Kidney (tissue), 14 donors: ENCODE data around the gene SLC26A3. TPM values are rescaled to one million over a fixed set of nuclear protein-coding genes. Genes with fewer than 3 reads are reported as not detected.

ENCODE experiments used
- DNase-seq, 5 donors: peaks; one replicate each; pipeline ENCODE4 v3.0.0-alpha.2; 2013 to 2020
- FAIRE-seq: peaks from 2 replicates; lab custom pipeline; 2012; peaks lifted over from hg19 to GRCh38; lab: Jason Lieb, UNC
- H3K27ac ChIP-seq, 2 donors: one replicate each; pipeline ENCODE4 v1.7.0; 2013; ENCODE audit warnings: low read depth in 2 of 2, low read length in 2 of 2, inconsistent platforms in 1 of 2
- H3K27me3 ChIP-seq: one replicate; pipeline ENCODE4 v1.7.1; 2013; ENCODE audit warnings: low read length, inconsistent platforms; ENCODE audit not compliant: control insufficient read depth, insufficient read depth
- H3K36me3 ChIP-seq, 3 donors: one replicate each; pipeline versions ENCODE4 v1.7.0 to v1.7.1; 2013; ENCODE audit warnings: low read length in 3 of 3, control low read depth in 1 of 3, inconsistent platforms in 1 of 3; ENCODE audit not compliant: insufficient read depth in 3 of 3, control insufficient read depth in 2 of 3
- H3K4me1 ChIP-seq, 3 donors: one replicate each; pipeline versions ENCODE4 v1.7.0 to v1.7.1; 2013; ENCODE audit warnings: low read length in 3 of 3, inconsistent platforms in 1 of 3, low read depth in 1 of 3; ENCODE audit not compliant: control insufficient read depth in 2 of 3, insufficient read depth in 2 of 3
- H3K4me3 ChIP-seq, 3 donors: one replicate each; pipeline versions ENCODE4 v1.7.0 to v1.8.1; 2013; ENCODE audit warnings: low read length in 3 of 3, control low read depth in 1 of 3, inconsistent platforms in 1 of 3
- H3K9ac ChIP-seq, 3 donors: one replicate each; pipeline versions ENCODE4 v1.7.0 to v1.7.1; 2013; ENCODE audit warnings: low read length in 3 of 3, control low read depth in 1 of 3, inconsistent platforms in 1 of 3
- H3K9me3 ChIP-seq, 3 donors: one replicate each; pipeline versions ENCODE4 v1.7.0 to v1.7.1; 2013; ENCODE audit warnings: low read length in 3 of 3, control low read depth in 1 of 3, inconsistent platforms in 1 of 3; ENCODE audit not compliant: control insufficient read depth in 2 of 3, insufficient read depth in 1 of 3
- CTCF ChIP-seq: IDR thresholded peaks from 3 replicates; pipeline ENCODE4 v1.5.1; 2012; ENCODE audit warnings: mild to moderate bottlenecking, moderate library complexity, borderline replicate concordance; ENCODE audit not compliant: insufficient read depth; ENCODE audit errors: extremely low read depth
- intact Hi-C: fragments of 100-400 bp; cut with DNase I; formaldehyde crosslinking; loops from one replicate; pipeline ENCODE4 v1.11.1; 2022
- polyA plus RNA-seq: library from polyadenylated mRNA; stranded (reverse); fragments of 350-450 nt; fragmentation: Illumina TruSeq; extraction: RNeasy Lipid Tissue Mini Kit (QIAGEN cat#74804); gene quantifications from one replicate; pipeline ENCODE4 v1.2.3, GENCODE V29; 2014; ENCODE audit warnings: low read depth, low replicate concordance; ENCODE audit not compliant: insufficient read depth
- total RNA-seq: library from RNA; stranded (reverse); fragmentation: NEBNext Ultra II Directional; extraction: Animal tissue kit (Norgen Biotek cat#: 25700); gene quantifications from one replicate; pipeline ENCODE4 v1.2.1, GENCODE V29; 2021
- donor health status: control.
- donor health status: control.
- donor health status: control.
- donor health status: control.
- donor health status: control.
- donor health status: DM: yes; HTN: yes; CAD: no.
- donor health status: Normal renal cell carcinoma (clear cell type).

SLC26A3 gene
- total and polyA plus RNA-seq, 2 donors from 2014 or later: 0.25 to 0.32 TPM

- intact Hi-C loops: no loop called here
- no peaks in the 10 kb centered on the region for H3K27me3 ChIP-seq
- no peak overlapping the region for H3K27ac ChIP-seq
- DNase-seq (no peak), FAIRE-seq (no peak)
- H3K4me3 ChIP-seq: no peak overlapping the region
- H3K9ac ChIP-seq: no peak overlapping the region
- H3K4me1 ChIP-seq: no peaks in the 10 kb centered on the region
- no peaks in the 10 kb centered on the region for H3K36me3 ChIP-seq
- TF ChIP-seq CTCF: no peak
- no peaks in the 10 kb centered on the region for H3K9me3 ChIP-seq
These were observed 12.3 kb upstream of the SLC26A3 start for GRCh38 chr7:107815254-107815882.

- Histone ChIP-seq H3K4me3 (no peak overlapping the region), H3K9me3 (no peaks in the 10 kb centered on the region), H3K4me1 (no peaks in the 10 kb centered on the region), H3K27ac (no peak overlapping the region), H3K27me3 (no peaks in the 10 kb centered on the region), H3K9ac (no peak overlapping the region), H3K36me3 (no peaks in the 10 kb centered on the region)
- no peak for FAIRE-seq
- TF ChIP-seq CTCF: no peak
- intact Hi-C loops: no loop called here
- DNase-seq: no peak
These were observed 10.5 kb upstream of the SLC26A3 start for GRCh38 chr7:107813524-107813923.

- no peaks in the 10 kb centered on the region for H3K9me3 ChIP-seq
- H3K27me3 ChIP-seq: no peaks in the 10 kb centered on the region
- no peak for TF ChIP-seq CTCF
- H3K27ac ChIP-seq: no peak overlapping the region
- intact Hi-C loops: no loop called here
- H3K4me3 ChIP-seq: no peak overlapping the region
- DNase-seq: no peak
- H3K36me3 ChIP-seq: no peaks in the 10 kb centered on the region
- no peak for FAIRE-seq
- no peaks in the 10 kb centered on the region for H3K4me1 ChIP-seq
- H3K9ac ChIP-seq: no peak overlapping the region
These were observed 8.9 kb upstream of the SLC26A3 start for GRCh38 chr7:107811934-107812333.

- no peak for FAIRE-seq
- Histone ChIP-seq H3K4me3 (no peak overlapping the region), H3K27ac (no peak overlapping the region), H3K9me3 (no peaks in the 10 kb centered on the region), H3K36me3 (no peaks in the 10 kb centered on the region), H3K9ac (no peak overlapping the region), H3K27me3 (no peaks in the 10 kb centered on the region), H3K4me1 (no peaks in the 10 kb centered on the region)
- DNase-seq: no peak
- intact Hi-C loops: no loop called here
- no peak for TF ChIP-seq CTCF
These were observed 7.6 kb upstream of the SLC26A3 start for GRCh38 chr7:107810626-107811025.
